ENCODE data around the gene OR2K2. TPM values are rescaled to one million over a fixed set of nuclear protein-coding genes. Genes with fewer than 3 reads are reported as not detected.
"Not testable (repeated sequence)": the region's sequence is repeated elsewhere in the genome, so short reads cannot be mapped to it uniquely, and the experiment has no call there.

OR2K2 gene
- not detected for total RNA-seq

- no peaks in the 10 kb centered on the region for H3K36me3 Mint-ChIP-seq (ENCODE audit: low read depth)
- ChIA-PET POLR2A (no interaction called here), CTCF (no interaction called here)
- no peak within 1 kb of the TSS for H3K4me3 Mint-ChIP-seq
- no peak within 1 kb of the TSS for H3K27ac Mint-ChIP-seq
- peaks cover 14% of the 10 kb centered on the region for H3K4me1 Mint-ChIP-seq
- no peaks in the 10 kb centered on the region for H3K9me3 Mint-ChIP-seq
- DNase-seq: no peak
- H3K27me3 Mint-ChIP-seq: peaks cover 19% of the 10 kb centered on the region
Measured at GRCh38 chr9:111330124-111330523, at the start of gene OR2K2. Gene OR2K2 (minus strand): TSS chr9:111330224. CDS start chr9:111328433, 1,791 bp downstream.

- DNase-seq: no peak
- Mint-ChIP-seq H3K27me3 (no peaks in the 10 kb centered on the region), H3K4me1 (no peaks in the 10 kb centered on the region), H3K27ac (no peak overlapping the region), H3K9me3 (no peaks in the 10 kb centered on the region), H3K4me3 (no peak overlapping the region), H3K36me3 (ENCODE audit: low read depth) (peaks cover 46% of the 10 kb centered on the region)
- ChIA-PET POLR2A (no interaction called here), CTCF (no interaction called here)
Measured at GRCh38 chr9:111375817-111376564, 46.0 kb upstream of the OR2K2 start.

- no peaks in the 10 kb centered on the region for H3K9me3 Mint-ChIP-seq
- ChIA-PET CTCF (no interaction called here), POLR2A (no interaction called here)
- DNase-seq: no peak
- H3K27me3 Mint-ChIP-seq: no peaks in the 10 kb centered on the region
- H3K4me1 Mint-ChIP-seq: no peaks in the 10 kb centered on the region
- H3K4me3 Mint-ChIP-seq: no peak overlapping the region
- H3K27ac Mint-ChIP-seq: no peak overlapping the region
- peaks cover 49% of the 10 kb centered on the region for H3K36me3 Mint-ChIP-seq (ENCODE audit: low read depth)
Measured at GRCh38 chr9:111375062-111375461, 45.0 kb upstream of the OR2K2 start.

GRCh38 chr9:111372297-111372696, 42.3 kb upstream of the OR2K2 start:
- Mint-ChIP-seq H3K4me1 (no peaks in the 10 kb centered on the region), H3K27ac (no peak overlapping the region), H3K4me3 (no peak overlapping the region), H3K9me3 (no peaks in the 10 kb centered on the region), H3K36me3 (ENCODE audit: low read depth) (peaks cover 53% of the 10 kb centered on the region), H3K27me3 (no peaks in the 10 kb centered on the region)
- CTCF ChIA-PET: no interaction called here
- POLR2A ChIA-PET: no interaction called here
- DNase-seq: no peak

- POLR2A ChIA-PET: no interaction called here
- H3K27ac Mint-ChIP-seq: no peak overlapping the region
- H3K9me3 Mint-ChIP-seq: no peaks in the 10 kb centered on the region
- no peaks in the 10 kb centered on the region for H3K4me1 Mint-ChIP-seq
- peaks cover 67% of the 10 kb centered on the region for H3K36me3 Mint-ChIP-seq (ENCODE audit: low read depth)
- H3K27me3 Mint-ChIP-seq: no peaks in the 10 kb centered on the region
- DNase-seq: no peak
- no peak overlapping the region for H3K4me3 Mint-ChIP-seq
- CTCF ChIA-PET: interaction anchor here (1.1 kb wide), 1 partner anchor 69 kb away, joined by 3 read pairs; no protein-coding TSS in a partner anchor
Measured at GRCh38 chr9:111366978-111367377, 37.0 kb upstream of the OR2K2 start.

- no peaks in the 10 kb centered on the region for H3K27me3 Mint-ChIP-seq
- ChIA-PET POLR2A (no interaction called here), CTCF (no interaction called here)
- H3K4me1 Mint-ChIP-seq: no peaks in the 10 kb centered on the region
- H3K4me3 Mint-ChIP-seq: no peak overlapping the region
- DNase-seq: no peak
- peaks cover 41% of the 10 kb centered on the region for H3K36me3 Mint-ChIP-seq (ENCODE audit: low read depth)
- no peak overlapping the region for H3K27ac Mint-ChIP-seq
- H3K9me3 Mint-ChIP-seq: no peaks in the 10 kb centered on the region
Measured at GRCh38 chr9:111362526-111362925, 32.5 kb upstream of the OR2K2 start.

- no peak overlapping the region for H3K4me3 Mint-ChIP-seq
- CTCF ChIA-PET: no interaction called here
Measured at GRCh38 chr9:111360881-111361280, 30.9 kb upstream of the OR2K2 start.

GRCh38 chr9:111356481-111357244, 26.6 kb upstream of the OR2K2 start:
- ChIA-PET POLR2A (no interaction called here), CTCF (interaction anchor here (1.2 kb wide), 1 partner anchor 11 kb away, joined by 4 read pairs; no protein-coding TSS in a partner anchor)
- peaks cover 3% of the 10 kb centered on the region for H3K36me3 Mint-ChIP-seq (ENCODE audit: low read depth)
- H3K4me1 Mint-ChIP-seq: no peaks in the 10 kb centered on the region
- no peaks in the 10 kb centered on the region for H3K9me3 Mint-ChIP-seq
- peaks cover 8% of the 10 kb centered on the region for H3K27me3 Mint-ChIP-seq
- no peak for DNase-seq
- no peak overlapping the region for H3K4me3 Mint-ChIP-seq
- no peak overlapping the region for H3K27ac Mint-ChIP-seq

More at GRCh38 chr9:111360881-111361280, 30.9 kb upstream of the OR2K2 start:
- Mint-ChIP-seq H3K27me3 (no peaks in the 10 kb centered on the region), H3K36me3 (ENCODE audit: low read depth) (peaks cover 35% of the 10 kb centered on the region), H3K27ac (no peak overlapping the region), H3K4me1 (no peaks in the 10 kb centered on the region), H3K9me3 (no peaks in the 10 kb centered on the region)
- DNase-seq: no peak
- POLR2A ChIA-PET: no interaction called here

- H3K27me3 Mint-ChIP-seq: peaks cover 15% of the 10 kb centered on the region
- no peaks in the 10 kb centered on the region for H3K9me3 Mint-ChIP-seq
- DNase-seq: no peak
- H3K4me1 Mint-ChIP-seq: no peaks in the 10 kb centered on the region
- no peak overlapping the region for H3K4me3 Mint-ChIP-seq
- POLR2A ChIA-PET: interaction anchor here (0.6 kb wide), 1 partner anchor 48 kb away, joined by 3 read pairs; no protein-coding TSS in a partner anchor
- CTCF ChIA-PET: no interaction called here
- H3K27ac Mint-ChIP-seq: no peak overlapping the region
- H3K36me3 Mint-ChIP-seq (ENCODE audit: low read depth): no peaks in the 10 kb centered on the region
Measured at GRCh38 chr9:111352545-111352944, 22.5 kb upstream of the OR2K2 start.

GRCh38 chr9:111350556-111350955, 20.5 kb upstream of the OR2K2 start:
- CTCF ChIA-PET: no interaction called here
- POLR2A ChIA-PET: interaction anchor here (0.7 kb wide), 1 partner anchor 16 kb away, joined by 7 read pairs; no protein-coding TSS in a partner anchor
- Mint-ChIP-seq H3K27me3 (peaks cover 15% of the 10 kb centered on the region), H3K27ac (no peak overlapping the region), H3K9me3 (no peaks in the 10 kb centered on the region), H3K36me3 (ENCODE audit: low read depth) (no peaks in the 10 kb centered on the region), H3K4me1 (no peaks in the 10 kb centered on the region), H3K4me3 (no peak overlapping the region)
- DNase-seq: no peak

- H3K4me3 Mint-ChIP-seq: no peak overlapping the region
- no peaks in the 10 kb centered on the region for H3K36me3 Mint-ChIP-seq (ENCODE audit: low read depth)
- DNase-seq: no peak
- H3K9me3 Mint-ChIP-seq: no peaks in the 10 kb centered on the region
- CTCF ChIA-PET: no interaction called here
- H3K4me1 Mint-ChIP-seq: no peaks in the 10 kb centered on the region
- H3K27ac Mint-ChIP-seq: no peak overlapping the region
- H3K27me3 Mint-ChIP-seq: peaks cover 15% of the 10 kb centered on the region
- POLR2A ChIA-PET: no interaction called here
Measured at GRCh38 chr9:111349766-111350165, 19.7 kb upstream of the OR2K2 start.

- ChIA-PET CTCF (no interaction called here), POLR2A (no interaction called here)
- Mint-ChIP-seq H3K36me3 (ENCODE audit: low read depth) (no peaks in the 10 kb centered on the region), H3K27me3 (peaks cover 15% of the 10 kb centered on the region), H3K4me1 (no peaks in the 10 kb centered on the region), H3K9me3 (no peaks in the 10 kb centered on the region), H3K4me3 (no peak overlapping the region), H3K27ac (no peak overlapping the region)
- no peak for DNase-seq
Measured at GRCh38 chr9:111348821-111349271, 18.8 kb upstream of the OR2K2 start.

- H3K27ac Mint-ChIP-seq: peak overlapping the region; percentile 39
- H3K4me1 Mint-ChIP-seq: peaks cover 22% of the 10 kb centered on the region
- CTCF ChIA-PET; H3K9me3 Mint-ChIP-seq; H3K36me3 Mint-ChIP-seq (ENCODE audit: low read depth); H3K4me3 Mint-ChIP-seq; POLR2A ChIA-PET: not testable (repeated sequence)
- H3K27me3 Mint-ChIP-seq: peaks cover 14% of the 10 kb centered on the region
- peak; percentile 34 for DNase-seq
Measured at GRCh38 chr9:111334318-111334863, 4.4 kb upstream of the OR2K2 start.
